Esophagus (tissue), 2 donors: ENCODE measurements around the gene GSTT2. TPM values are rescaled to one million over a fixed set of nuclear protein-coding genes. Genes with fewer than 3 reads are reported as not detected.
A peak's percentile ranks its signal among the peaks of the same experiment; 100 is the strongest.
"Not testable (repeated sequence)": the region's sequence is repeated elsewhere in the genome, so short reads cannot be mapped to it uniquely, and the experiment has no call there.

ENCODE experiments used
- H3K27ac ChIP-seq, 2 donors: one replicate each; pipeline ENCODE4 v1.5.1; 2013; ENCODE audit warnings: low read depth in 2 of 2, mild to moderate bottlenecking in 2 of 2, inconsistent platforms in 1 of 2, low read length in 1 of 2, moderate library complexity in 1 of 2
- H3K27me3 ChIP-seq, 2 donors: one replicate each; pipeline ENCODE4 v1.6.1; 2013; ENCODE audit warnings: low read length in 2 of 2, control low read depth in 1 of 2, mild to moderate bottlenecking in 1 of 2; ENCODE audit not compliant: insufficient read depth in 2 of 2, control insufficient read depth in 1 of 2
- H3K36me3 ChIP-seq, 2 donors: one replicate each; pipeline ENCODE4 v1.6.1; 2013; ENCODE audit warnings: low read length in 1 of 2; ENCODE audit not compliant: control insufficient read depth in 2 of 2, insufficient read depth in 2 of 2
- H3K4me1 ChIP-seq, 2 donors: one replicate each; pipeline ENCODE4 v1.6.1; 2013; ENCODE audit warnings: low read length in 1 of 2; ENCODE audit not compliant: control insufficient read depth in 2 of 2, insufficient read depth in 2 of 2
- H3K4me3 ChIP-seq, 2 donors: one replicate each; pipeline ENCODE4 v1.5.1; 2013; ENCODE audit warnings: low read length in 2 of 2, mild to moderate bottlenecking in 2 of 2, low read depth in 1 of 2, moderate library complexity in 1 of 2
- H3K9me3 ChIP-seq, 2 donors: one replicate each; pipeline ENCODE4 v1.6.1; 2013; ENCODE audit warnings: mild to moderate bottlenecking in 2 of 2, low read depth in 1 of 2, low read length in 1 of 2, moderate library complexity in 1 of 2; ENCODE audit not compliant: control insufficient read depth in 2 of 2, insufficient read depth in 1 of 2
- WGBS, 2 donors: extraction: QIAGEN DNeasy Blood & Tissue Kit; methylation state at CpG; one replicate each; pipeline ENCODE4 v1.1.7; 2013; 5-methylcytosine and 5-hydroxymethylcytosine counted together
- polyA plus RNA-seq, 2 donors: library from polyadenylated mRNA; stranded (reverse); fragments of 200-250 nt; gene quantifications; one replicate each; pipeline ENCODE4 v1.2.3, GENCODE V29; 2013
- donor health status: healthy with polysubstance abuse.
- donor health status: Bipolar disorder and iron deficiency.

The GSTT2 gene
- polyA plus RNA-seq, result under 1 TPM; 0.11 to 0.92 TPM

DNA sequence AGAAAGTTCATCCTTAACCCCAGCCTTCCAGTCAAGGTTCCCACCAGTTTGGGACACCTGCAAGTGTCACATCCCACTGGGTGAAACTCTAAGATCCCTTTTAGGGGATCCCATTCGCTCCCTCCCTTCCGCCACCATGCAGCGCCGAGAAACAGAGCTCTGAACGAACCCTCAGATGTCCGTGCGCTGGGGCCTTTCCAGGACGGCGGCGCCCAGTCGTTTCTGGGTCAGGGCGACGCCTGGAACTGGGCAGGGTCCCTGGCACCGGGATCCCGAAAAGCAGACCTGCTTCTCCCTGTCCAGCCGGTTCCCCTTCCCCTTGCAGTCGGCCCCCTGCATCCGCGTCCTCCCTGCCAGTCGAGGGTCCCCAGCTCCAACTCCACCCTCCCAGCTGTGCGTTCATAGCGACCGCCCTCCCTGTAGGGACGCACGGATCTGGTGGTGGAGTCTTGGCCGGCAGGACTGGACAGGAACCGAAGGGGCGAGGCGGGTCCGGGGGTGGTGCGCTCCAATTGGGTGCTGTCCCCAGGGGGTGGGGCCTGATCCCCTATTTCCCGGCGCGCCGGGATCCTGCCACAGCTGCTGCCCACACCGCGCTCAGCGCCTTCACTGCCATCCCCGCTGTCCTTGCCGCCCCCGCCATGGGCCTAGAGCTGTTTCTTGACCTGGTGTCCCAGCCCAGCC, at the start of gene GSTT2:
GSTT2 (plus strand) TSS at position 578 of the 684 bp plus-strand sequence.
- no CpG with 5 or more reads among the region's 41 CpGs for WGBS, 2 donors

DNA sequence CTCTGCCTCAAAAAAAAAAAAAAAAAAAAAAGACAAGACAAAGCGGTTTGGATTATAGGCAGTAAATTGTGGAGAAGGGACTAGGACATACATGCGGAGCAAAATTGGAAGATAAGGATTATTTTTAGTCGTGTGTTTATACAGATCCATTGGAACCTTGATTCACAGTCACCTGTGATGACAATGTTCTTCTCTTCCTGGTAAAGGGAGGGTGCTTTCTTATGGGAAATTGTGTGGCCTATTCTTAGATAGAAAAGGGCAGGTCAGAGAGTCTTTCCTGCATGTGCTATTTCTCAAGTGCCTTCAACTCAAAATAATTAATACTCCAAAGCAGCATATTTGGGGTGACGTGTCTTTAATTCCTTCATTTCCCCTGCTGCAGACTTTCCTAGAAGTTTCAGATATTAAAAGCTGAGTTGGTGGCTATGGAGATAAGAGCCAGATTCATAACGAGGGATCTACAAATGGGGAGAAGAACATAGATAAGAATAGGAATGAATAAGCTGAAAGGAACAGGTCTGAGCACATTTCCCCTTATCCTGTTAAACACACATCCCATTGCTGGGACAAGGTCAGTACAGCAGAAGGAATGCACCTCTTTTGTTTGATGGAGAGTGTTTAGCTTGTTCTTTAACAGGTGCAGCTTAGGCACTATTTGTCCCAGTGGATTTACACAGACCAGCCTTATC, 41.5 kb upstream of the GSTT2 start:
- 62 to 69% methylated on average over 5 of the region's 5 CpGs for WGBS, 2 donors
- H3K27me3 ChIP-seq, result no peaks in the 10 kb centered on the region
- no peaks in the 10 kb centered on the region for H3K36me3 ChIP-seq
- no peaks in the 10 kb centered on the region for H3K4me1 ChIP-seq
- H3K9me3 ChIP-seq, result no peaks in the 10 kb centered on the region
- H3K4me3 ChIP-seq, result no peak overlapping the region
- H3K27ac ChIP-seq, result peak overlapping the region in 1 of 2 donors; percentile 28

More for the DNA sequence above, at the start of gene GSTT2:
- H3K4me3 ChIP-seq, H3K27ac ChIP-seq, H3K9me3 ChIP-seq, H3K4me1 ChIP-seq, H3K36me3 ChIP-seq, H3K27me3 ChIP-seq: not testable (repeated sequence)

DNA sequence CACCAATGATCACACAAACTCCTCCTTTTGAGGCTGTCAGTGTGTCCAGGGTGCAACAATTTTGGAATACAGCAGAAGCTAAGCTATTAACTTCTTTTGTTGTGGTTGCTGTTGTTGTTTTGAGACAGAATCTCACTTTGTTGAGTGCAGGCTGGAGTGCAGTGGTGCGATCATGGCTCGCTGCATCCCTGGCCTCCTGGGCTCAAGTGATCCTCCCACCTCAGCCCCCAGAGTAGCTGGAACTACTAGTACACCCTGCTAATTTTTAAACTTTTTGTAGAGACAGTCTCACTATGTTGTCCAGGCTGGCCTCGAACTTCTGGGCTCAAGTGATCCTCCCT, 40.9 kb upstream of the GSTT2 start:
- Histone ChIP-seq H3K36me3 (no peaks in the 10 kb centered on the region), H3K9me3 (no peaks in the 10 kb centered on the region), H3K27ac (peak overlapping the region in 1 of 2 donors; percentile 28), H3K4me3 (no peak overlapping the region), H3K4me1 (no peaks in the 10 kb centered on the region), H3K27me3 (no peaks in the 10 kb centered on the region)
- 70 to 75% methylated on average over 3 of the region's 3 CpGs for WGBS, 2 donors

DNA sequence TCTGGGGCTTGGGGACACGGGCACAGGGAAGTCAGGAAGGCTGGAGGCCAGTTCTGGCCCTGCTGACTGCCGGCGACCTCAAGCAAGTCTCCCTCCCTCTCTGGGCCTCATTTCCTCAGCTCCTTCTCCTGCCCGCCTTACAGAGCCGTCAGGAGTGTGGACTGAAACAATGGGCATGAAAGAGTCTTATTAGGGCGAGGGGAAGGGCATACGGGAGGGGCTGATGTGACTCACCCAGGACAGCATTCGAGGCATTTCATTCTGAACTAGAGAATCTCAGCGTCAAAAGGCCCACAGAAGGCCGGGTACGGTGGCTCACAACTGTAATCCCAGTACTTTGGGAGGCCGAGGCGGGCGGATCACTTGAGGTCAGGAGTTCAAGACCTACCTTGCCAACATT, 39.8 kb upstream of the GSTT2 start:
- not testable (repeated sequence) for H3K4me3 ChIP-seq, H3K27me3 ChIP-seq, H3K9me3 ChIP-seq, H3K36me3 ChIP-seq, H3K27ac ChIP-seq, H3K4me1 ChIP-seq
- WGBS, 2 donors, result 38% methylated on average over 3 of the region's 14 CpGs; no CpG with 5 or more reads in 1 of the 2 donors

DNA sequence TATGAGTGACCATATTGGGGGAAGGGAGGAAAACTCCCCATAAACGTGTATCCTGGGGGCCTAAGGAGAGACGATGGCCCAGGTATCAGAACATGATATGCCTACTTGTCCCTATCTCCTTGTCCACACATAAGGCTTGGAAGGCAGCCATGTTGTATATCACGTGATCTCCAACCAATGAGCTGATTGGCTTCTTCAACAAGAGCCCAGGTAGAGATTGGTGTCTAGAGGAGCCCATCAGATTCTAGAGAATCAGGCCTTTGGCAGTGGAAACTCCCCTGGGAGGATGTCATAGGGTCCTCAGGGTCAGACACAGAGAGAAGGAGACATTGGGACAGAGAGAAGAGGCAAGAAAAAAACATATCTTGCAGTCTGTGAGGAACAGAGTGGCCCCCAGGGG, 32.5 kb upstream of the GSTT2 start:
- 36 to 72% methylated on average over 1 to 3 of the region's 3 CpGs for WGBS, 2 donors
- H3K36me3 ChIP-seq, H3K9me3 ChIP-seq, H3K4me1 ChIP-seq, H3K27me3 ChIP-seq, H3K27ac ChIP-seq, H3K4me3 ChIP-seq: not testable (repeated sequence)

DNA sequence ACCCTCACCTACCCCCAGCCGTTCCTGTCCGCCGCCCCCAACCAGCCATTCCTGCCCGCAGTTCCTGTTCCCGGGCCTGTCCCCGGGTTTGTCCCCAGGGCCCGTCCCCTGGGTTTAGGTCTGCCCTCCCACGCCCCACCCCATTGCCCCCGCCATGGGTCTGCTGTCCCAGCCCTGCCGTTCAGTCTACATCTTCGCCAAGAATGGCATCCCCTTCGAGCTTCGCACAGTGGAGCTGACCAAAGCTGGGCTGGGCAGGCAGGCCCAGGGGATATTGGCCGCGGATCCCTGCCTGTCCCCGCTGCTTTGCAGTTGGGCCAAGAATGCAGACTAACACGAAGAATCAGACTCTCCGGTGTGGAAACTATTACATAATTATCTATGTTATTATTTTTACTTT, 30.2 kb upstream of the GSTT2 start:
- WGBS, 2 donors, result 83% methylated on average over 18 of the region's 18 CpGs

DNA sequence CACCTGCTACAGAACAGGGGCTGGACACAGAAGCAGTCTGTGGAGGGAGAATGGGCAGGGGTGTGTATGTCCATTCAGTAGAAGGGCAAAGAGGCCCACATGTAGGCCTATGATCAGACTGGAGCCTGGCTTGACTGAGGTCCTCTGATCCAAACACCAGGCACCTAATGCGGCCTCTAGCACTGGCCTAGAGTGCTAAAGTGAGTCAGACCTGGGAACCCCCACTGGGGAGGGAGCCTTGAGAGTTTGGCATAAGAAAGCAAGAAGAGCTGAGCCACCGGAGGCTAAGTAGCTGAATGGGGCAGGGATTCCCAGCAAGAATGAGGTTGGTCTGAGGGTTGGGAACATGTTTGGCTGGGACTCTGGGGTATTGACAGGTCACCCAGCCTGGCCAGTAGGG, 28.6 kb upstream of the GSTT2 start:
- not testable (repeated sequence) for H3K4me3 ChIP-seq, H3K36me3 ChIP-seq, H3K27me3 ChIP-seq, H3K4me1 ChIP-seq, H3K9me3 ChIP-seq, H3K27ac ChIP-seq
- 53 to 68% methylated on average over 2 of the region's 2 CpGs for WGBS, 2 donors

More for the DNA sequence above, 30.2 kb upstream of the GSTT2 start:
- H3K27me3 ChIP-seq, H3K4me1 ChIP-seq, H3K4me3 ChIP-seq, H3K27ac ChIP-seq, H3K9me3 ChIP-seq, H3K36me3 ChIP-seq: not testable (repeated sequence)

DNA sequence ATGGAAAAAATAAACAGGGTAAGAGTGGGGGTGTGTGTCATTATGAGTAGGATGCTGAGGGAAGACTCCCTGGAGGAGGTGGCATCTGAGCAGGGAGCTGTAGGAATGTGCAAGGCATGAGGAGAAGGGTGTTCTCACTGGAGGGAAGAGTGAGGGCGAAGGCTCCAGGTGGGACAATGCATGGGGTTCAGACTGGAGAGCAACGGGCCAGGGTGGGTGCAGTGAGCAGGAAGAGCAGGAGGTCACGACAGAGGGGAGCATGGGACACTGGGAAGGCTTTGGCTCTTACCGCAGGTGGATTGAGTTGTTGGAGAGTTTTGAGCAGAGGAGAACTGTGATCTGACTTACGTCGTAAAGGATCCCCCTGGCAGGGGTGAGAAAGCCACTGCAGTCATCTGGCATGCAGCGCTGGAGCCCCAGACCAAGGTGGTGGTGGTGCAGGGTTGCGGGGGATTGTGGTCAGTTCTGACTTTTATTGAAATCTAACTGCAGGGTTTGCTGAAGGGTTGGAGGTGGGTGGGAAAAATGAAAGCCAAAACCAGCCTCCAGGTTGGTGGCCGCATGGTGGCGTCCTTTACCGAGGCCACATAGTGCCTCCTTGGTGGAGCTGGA, 27.0 kb upstream of the GSTT2 start:
- H3K4me1 ChIP-seq, H3K36me3 ChIP-seq, H3K9me3 ChIP-seq, H3K4me3 ChIP-seq, H3K27me3 ChIP-seq, H3K27ac ChIP-seq: not testable (repeated sequence)
- 74 to 78% methylated on average over 11 of the region's 11 CpGs for WGBS, 2 donors

DNA sequence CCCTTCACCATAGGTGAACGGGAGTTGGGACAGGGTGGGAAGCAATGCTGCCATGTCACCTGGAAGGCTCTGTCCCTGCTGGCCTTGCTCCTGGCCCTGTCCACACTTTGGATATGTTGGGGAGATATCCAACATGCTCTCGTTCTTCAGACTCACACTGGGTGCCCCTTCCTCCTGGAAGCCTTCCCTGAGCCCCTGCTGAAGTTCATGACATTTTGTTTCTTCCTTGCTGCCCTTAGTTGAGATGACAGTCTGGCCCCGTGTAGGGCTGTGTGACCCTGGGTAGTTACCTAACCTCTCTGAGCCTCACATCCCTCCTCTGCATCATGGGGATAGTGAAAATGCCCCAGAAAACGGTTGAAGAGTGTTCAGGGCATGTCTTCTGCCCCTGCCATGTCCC, 26.4 kb upstream of the GSTT2 start:
- not testable (repeated sequence) for H3K4me3 ChIP-seq, H3K9me3 ChIP-seq, H3K4me1 ChIP-seq, H3K36me3 ChIP-seq, H3K27ac ChIP-seq, H3K27me3 ChIP-seq
- 72% methylated on average over 4 of the region's 4 CpGs for WGBS, 2 donors
